ENCODE results near the gene FPR3. TPM values are rescaled to one million over a fixed set of nuclear protein-coding genes. Genes with fewer than 3 reads are reported as not detected.

FPR3 gene
- total and polyA plus RNA-seq, 2 donors (not counting 1 experiment from before 2014, with no cell fraction given) = not detected

DNA sequence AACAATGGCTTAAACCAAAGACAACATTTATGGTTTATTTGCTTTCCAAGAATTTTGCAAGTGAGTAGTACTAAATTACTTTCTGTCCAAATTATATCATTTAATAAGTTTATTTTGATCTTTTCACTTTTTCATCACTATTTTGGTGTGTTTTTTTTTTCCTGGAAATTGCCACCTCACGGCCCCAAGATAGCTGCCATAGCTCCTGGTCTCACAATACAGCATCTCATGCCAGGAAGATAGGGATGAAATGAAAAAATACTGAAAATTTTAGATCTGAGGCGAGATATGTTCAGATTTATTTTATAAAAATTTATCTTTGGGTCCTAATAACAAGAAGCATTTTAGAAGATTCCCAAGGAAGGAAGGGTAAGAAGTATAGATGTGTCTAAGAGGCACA is 6.9 kb upstream of the FPR3 start:
- Histone ChIP-seq H2AFZ (ENCODE audit: low read length) (no peak overlapping the region), H3K27me3 (ENCODE audit: control insufficient read depth, insufficient read depth, low read length) (no peaks in the 10 kb centered on the region), H3K9ac (ENCODE audit: insufficient read depth, low read length) (no peak overlapping the region), H4K20me1 (ENCODE audit: control insufficient read depth, extremely low read depth, insufficient read depth, low read length) (no peaks in the 10 kb centered on the region), H3K4me1 (ENCODE audit: control insufficient read depth, extremely low read depth, insufficient read depth, low read length) (no peaks in the 10 kb centered on the region), H3K4me3 (replicated peaks in 1 of 4; ENCODE audit: control extremely low read depth in 1 of 4, insufficient read depth in 1 of 4, low read depth in 3 of 4, low read length in 4 of 4) (no peak overlapping the region), H3K9me3 (ENCODE audit: control insufficient read depth, insufficient read depth, low read depth, low read length) (no peaks in the 10 kb centered on the region), H3K4me2 (ENCODE audit: extremely low read depth, insufficient read depth, low read length) (no peak overlapping the region), H3K27ac (ENCODE audit: insufficient read depth, low read length) (no peak overlapping the region), H3K79me2 (ENCODE audit: control insufficient read depth, insufficient read depth, low read length) (no peaks in the 10 kb centered on the region), H3K36me3 (ENCODE audit: control insufficient read depth, insufficient read depth, low read length) (no peaks in the 10 kb centered on the region)
- DNase-seq (ENCODE audit: low read depth in 2 of 2) = no peak
- TF ChIP-seq, protein P1, sequence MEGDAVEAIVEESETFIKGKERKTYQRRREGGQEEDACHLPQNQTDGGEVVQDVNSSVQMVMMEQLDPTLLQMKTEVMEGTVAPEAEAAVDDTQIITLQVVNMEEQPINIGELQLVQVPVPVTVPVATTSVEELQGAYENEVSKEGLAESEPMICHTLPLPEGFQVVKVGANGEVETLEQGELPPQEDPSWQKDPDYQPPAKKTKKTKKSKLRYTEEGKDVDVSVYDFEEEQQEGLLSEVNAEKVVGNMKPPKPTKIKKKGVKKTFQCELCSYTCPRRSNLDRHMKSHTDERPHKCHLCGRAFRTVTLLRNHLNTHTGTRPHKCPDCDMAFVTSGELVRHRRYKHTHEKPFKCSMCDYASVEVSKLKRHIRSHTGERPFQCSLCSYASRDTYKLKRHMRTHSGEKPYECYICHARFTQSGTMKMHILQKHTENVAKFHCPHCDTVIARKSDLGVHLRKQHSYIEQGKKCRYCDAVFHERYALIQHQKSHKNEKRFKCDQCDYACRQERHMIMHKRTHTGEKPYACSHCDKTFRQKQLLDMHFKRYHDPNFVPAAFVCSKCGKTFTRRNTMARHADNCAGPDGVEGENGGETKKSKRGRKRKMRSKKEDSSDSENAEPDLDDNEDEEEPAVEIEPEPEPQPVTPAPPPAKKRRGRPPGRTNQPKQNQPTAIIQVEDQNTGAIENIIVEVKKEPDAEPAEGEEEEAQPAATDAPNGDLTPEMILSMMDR (conservative IDR thresholded peaks at IDR 0.05 in 1 of 2, IDR thresholded peaks at IDR 0.05 in 1 of 2; ENCODE audit: low read depth in 1 of 2, low read length in 2 of 2) = no peak
- TF ChIP-seq EZH2 (IDR thresholded peaks at IDR 0.05; ENCODE audit: low read length, missing control alignments) = no peak

DNA sequence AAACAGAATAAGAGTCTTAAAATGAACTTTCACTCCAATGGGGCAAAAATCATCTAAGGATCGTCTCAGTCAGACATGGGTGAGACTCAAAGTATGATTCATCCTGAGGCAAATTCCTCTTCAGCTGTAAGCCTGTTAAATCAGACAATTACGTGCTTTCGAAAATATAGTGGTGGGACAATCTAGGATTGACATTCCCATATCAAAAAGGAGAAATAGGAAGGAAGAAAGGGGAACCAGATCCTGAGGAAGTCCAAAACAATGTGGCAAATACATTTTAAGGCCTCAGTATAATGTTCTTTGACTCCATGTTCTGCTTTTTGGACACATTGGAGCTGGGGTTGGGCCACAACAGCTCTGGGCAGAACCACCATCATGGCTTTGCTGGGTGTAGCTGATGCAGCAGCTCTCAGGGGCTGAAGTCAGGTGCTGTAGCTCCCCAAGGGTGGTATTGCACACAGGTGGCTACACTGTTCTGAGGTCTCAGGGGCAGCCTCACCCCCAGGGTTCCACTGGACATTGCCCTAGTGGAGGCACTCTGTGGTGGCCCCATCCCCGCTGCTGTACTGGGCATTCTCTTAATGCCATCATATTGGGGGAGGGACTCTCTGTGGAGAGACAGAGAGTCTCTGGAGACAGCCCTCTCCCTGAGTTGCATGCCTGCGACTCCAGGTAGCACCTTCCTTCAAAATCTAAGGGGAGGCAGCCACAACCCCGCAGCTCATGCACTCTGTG is 5.7 kb upstream of the FPR3 start:
- Histone ChIP-seq H4K20me1 (ENCODE audit: control insufficient read depth, extremely low read depth, insufficient read depth, low read length) (no peaks in the 10 kb centered on the region), H2AFZ (ENCODE audit: low read length) (no peak overlapping the region), H3K4me1 (ENCODE audit: control insufficient read depth, extremely low read depth, insufficient read depth, low read length) (no peaks in the 10 kb centered on the region), H3K4me2 (ENCODE audit: extremely low read depth, insufficient read depth, low read length) (no peak overlapping the region), H3K4me3 (replicated peaks in 1 of 4; ENCODE audit: control extremely low read depth in 1 of 4, insufficient read depth in 1 of 4, low read depth in 3 of 4, low read length in 4 of 4) (no peak overlapping the region), H3K27me3 (ENCODE audit: control insufficient read depth, insufficient read depth, low read length) (no peaks in the 10 kb centered on the region), H3K9ac (ENCODE audit: insufficient read depth, low read length) (no peak overlapping the region), H3K27ac (ENCODE audit: insufficient read depth, low read length) (no peak overlapping the region), H3K36me3 (ENCODE audit: control insufficient read depth, insufficient read depth, low read length) (no peaks in the 10 kb centered on the region), H3K9me3 (ENCODE audit: control insufficient read depth, insufficient read depth, low read depth, low read length) (no peaks in the 10 kb centered on the region), H3K79me2 (ENCODE audit: control insufficient read depth, insufficient read depth, low read length) (no peaks in the 10 kb centered on the region)
- no peak for DNase-seq (ENCODE audit: low read depth in 2 of 2)
- TF ChIP-seq EZH2 (IDR thresholded peaks at IDR 0.05; ENCODE audit: low read length, missing control alignments) = no peak
- TF ChIP-seq, protein P1 (conservative IDR thresholded peaks at IDR 0.05 in 1 of 2, IDR thresholded peaks at IDR 0.05 in 1 of 2; ENCODE audit: low read depth in 1 of 2, low read length in 2 of 2) = no peak

DNA sequence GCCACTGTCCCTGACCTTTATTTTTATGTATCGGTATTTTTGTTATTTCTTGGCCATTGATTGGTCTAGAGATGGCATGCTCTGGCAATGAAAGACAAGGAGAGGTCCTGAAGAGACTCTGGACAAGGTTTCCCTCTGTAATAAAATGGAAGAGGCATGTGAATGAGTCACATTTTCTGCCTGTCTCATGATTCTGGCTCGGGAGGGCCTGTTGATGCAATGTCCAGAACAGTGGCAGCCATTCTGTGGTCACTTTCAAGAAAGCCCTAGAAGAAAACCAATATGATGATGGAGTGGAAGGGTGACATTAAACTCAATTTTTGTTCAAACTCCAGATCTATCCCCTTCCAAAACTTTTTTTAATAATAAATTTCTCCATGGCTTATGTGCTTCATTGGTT is 2.0 kb upstream of the FPR3 start:
- DNase-seq (ENCODE audit: low read depth in 2 of 2) = no peak
- TF ChIP-seq EZH2 (IDR thresholded peaks at IDR 0.05; ENCODE audit: low read length, missing control alignments) = no peak
- TF ChIP-seq, protein P1 (conservative IDR thresholded peaks at IDR 0.05 in 1 of 2, IDR thresholded peaks at IDR 0.05 in 1 of 2; ENCODE audit: low read depth in 1 of 2, low read length in 2 of 2) = no peak
- no peak overlapping the region for H3K4me3 ChIP-seq (replicated peaks in 1 of 4; ENCODE audit: control extremely low read depth in 1 of 4, insufficient read depth in 1 of 4, low read depth in 3 of 4, low read length in 4 of 4)
- no peaks in the 10 kb centered on the region for H3K79me2 ChIP-seq (ENCODE audit: control insufficient read depth, insufficient read depth, low read length)
- no peak overlapping the region for H2AFZ ChIP-seq (ENCODE audit: low read length)
- no peaks in the 10 kb centered on the region for H3K27me3 ChIP-seq (ENCODE audit: control insufficient read depth, insufficient read depth, low read length)
- H3K36me3 ChIP-seq (ENCODE audit: control insufficient read depth, insufficient read depth, low read length) = no peaks in the 10 kb centered on the region
- no peaks in the 10 kb centered on the region for H3K4me1 ChIP-seq (ENCODE audit: control insufficient read depth, extremely low read depth, insufficient read depth, low read length)
- no peaks in the 10 kb centered on the region for H3K9me3 ChIP-seq (ENCODE audit: control insufficient read depth, insufficient read depth, low read depth, low read length)
- H3K4me2 ChIP-seq (ENCODE audit: extremely low read depth, insufficient read depth, low read length) = no peak overlapping the region
- no peak overlapping the region for H3K27ac ChIP-seq (ENCODE audit: insufficient read depth, low read length)
- H3K9ac ChIP-seq (ENCODE audit: insufficient read depth, low read length) = no peak overlapping the region
- no peaks in the 10 kb centered on the region for H4K20me1 ChIP-seq (ENCODE audit: control insufficient read depth, extremely low read depth, insufficient read depth, low read length)
